Skin epidermis (tissue), 12 donors: ENCODE data around the gene ARHGEF25.
"Not testable (repeated sequence)": the region's sequence is repeated elsewhere in the genome, so short reads cannot be mapped to it uniquely, and the experiment has no call there.

Experiments
- H3K27ac ChIP-seq, 21 experiments: fragments of 200-600 bp; sonication (generic) in 11 of 21; one replicate each; pipeline ENCODE4 v1.5.0; 2020; ENCODE audit warnings: mild to moderate bottlenecking in 3 of 21, inconsistent platforms in 2 of 21, moderate library complexity in 2 of 21
- H3K4me3 ChIP-seq, 7 experiments: fragments of 200-600 bp; sonication (generic) in 2 of 7; one replicate each; pipeline ENCODE4 v1.5.0; 2020; ENCODE audit warnings: inconsistent platforms in 2 of 7, mild to moderate bottlenecking in 2 of 7, moderate library complexity in 1 of 7

The ARHGEF25 gene

DNA sequence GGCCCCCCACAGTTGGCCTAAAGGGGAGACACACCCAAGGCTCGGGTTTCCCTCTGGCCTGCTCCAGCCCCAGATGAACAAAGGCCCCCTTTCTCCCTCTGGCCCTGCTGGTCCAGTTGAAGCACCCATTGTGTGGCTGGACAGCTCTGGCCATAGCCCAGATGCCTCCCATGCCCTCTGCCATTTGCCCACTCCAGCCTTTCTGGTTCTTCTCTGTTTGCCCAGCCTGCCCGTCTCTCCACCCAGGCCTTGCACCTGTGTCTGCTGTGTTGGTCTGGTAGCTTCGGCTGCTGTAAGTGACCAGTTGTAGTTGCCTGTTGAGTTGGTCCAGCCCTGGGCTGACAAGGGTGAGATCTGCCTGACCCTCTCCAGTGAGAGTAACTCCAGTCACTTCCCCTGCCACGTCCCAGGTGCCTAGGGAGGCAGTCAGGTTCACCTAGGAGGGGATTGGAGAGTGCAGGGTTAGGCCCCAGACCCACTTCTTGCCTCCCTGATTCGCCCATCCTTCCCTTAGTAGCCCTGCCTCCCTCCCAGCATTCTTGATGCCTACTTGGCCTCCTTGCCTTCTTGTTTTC is 18.7 kb downstream of the ARHGEF25 start:
- Histone ChIP-seq H3K4me3 (no peak overlapping the region), H3K27ac (no peak overlapping the region)

DNA sequence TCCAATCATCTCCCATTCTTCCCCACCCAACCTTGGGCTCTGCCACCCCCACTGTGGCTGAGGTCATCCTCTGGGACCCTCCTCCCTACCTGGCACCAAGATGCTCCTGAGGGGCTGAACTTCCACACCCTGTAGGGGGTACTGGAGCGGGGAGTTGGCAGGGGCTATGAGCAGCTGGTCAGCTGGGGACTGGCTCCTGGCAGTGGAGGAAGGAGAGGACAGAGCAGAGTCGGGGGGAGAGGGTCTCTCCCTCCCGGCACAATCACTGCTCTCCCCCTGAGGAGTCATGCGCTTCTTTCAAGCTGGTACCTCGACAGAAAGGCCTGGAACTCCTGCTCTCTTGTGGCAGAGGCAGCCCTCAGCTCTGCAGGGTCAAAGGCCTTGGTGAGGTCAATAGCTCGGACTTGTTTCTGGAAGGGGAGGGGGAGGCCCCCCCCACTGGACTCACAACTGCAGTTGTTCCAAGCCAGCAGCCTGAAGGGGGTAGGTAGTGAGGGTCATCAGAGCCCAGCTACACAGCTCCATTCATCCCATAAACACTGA is 19.7 kb downstream of the ARHGEF25 start:
- Histone ChIP-seq H3K27ac (no peak overlapping the region), H3K4me3 (no peak overlapping the region)

DNA sequence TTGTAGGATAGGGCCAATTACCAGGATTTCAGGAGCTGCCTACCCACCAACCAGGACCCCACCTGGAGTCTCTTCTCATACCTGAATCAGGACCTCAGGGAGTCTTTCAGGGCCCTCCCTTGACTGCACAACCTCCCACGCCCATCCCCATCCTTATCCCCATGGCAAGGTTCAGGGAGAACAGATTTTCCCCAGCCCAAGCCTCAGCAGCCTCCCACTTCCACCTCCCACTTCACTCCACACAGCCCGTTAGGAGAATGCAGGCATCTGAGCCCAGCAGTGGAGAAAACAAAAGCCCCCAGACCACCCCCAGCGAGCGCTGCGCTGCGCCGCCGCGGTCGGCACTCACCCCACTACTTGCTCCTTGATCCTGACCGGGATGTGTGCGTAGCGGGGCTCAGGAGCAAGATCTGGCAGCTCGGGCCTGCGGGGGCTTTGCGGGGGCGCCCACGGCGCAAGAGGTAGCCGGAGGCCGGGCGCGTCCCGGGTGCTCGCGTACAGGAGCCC is 20.4 kb downstream of the ARHGEF25 start:
- no peak overlapping the region for H3K27ac ChIP-seq

GRCh38 chr12:57632073-57632957 is 21.1 kb downstream of the ARHGEF25 start:
- H3K27ac ChIP-seq, result peak overlapping the region in 2 of 21 experiments; percentile 10 to 31
- peak overlapping the region; percentile 23 to 48 (median 36) for H3K4me3 ChIP-seq

More for the DNA sequence above, 20.4 kb downstream of the ARHGEF25 start:
- peak overlapping the region in 4 of 7 experiments; percentile 25 to 48 (median 40) for H3K4me3 ChIP-seq

DNA sequence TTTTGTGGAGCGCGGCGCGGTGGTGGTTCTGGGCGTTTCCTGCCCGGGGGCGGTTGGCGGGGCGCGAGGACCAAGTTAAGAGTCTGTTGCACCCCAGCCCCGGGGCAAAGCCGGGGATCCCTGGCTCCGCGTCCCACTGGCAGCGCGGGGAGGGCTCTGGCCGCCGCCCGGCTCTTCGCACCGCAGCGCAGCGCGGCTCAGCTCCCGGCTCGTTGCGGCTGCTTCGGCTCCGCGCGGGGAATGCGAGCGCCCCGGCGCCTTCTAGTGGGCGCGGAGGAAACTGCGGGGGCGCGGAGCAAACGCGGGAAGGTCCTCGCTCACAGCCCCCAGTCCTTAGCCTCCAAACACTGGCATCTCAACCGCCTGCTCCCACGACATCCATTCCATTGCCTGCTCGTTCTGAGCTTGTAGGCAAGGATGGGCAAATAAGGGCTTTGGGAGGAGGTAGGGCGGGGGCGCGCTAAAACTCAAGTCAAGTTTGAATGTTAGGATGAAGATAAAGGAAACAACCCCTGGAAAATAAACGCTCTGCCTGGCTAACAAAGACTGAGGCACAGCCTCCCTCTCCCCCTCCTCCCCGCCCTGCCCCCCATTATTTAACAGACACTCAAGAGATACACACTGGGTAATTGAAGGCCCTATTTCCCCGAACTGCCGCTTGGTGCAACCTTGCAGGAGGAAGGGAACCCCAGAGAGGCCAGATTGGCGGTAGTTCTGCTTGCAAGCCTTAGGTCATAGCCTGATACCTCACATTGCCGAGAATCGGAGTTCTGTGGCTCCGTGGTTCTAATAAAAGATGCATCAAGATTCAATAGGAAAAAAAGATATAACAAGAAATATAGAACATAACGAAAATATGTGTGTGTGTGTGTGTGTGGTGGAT is 22.0 kb downstream of the ARHGEF25 start, which contains the start of gene B4GALNT1:
Gene B4GALNT1, minus strand, starts transcription at position 244 of the 883 bp plus-strand sequence. CDS start 1,069 bp downstream, outside the sequence.
- H3K4me3 ChIP-seq, result peak within 1 kb of the TSS; percentile 23 to 48 (median 36)
- H3K27ac ChIP-seq, result peak within 1 kb of the TSS in 2 of 21 experiments; percentile 10 to 31

GRCh38 chr12:57636731-57637130 is 25.5 kb downstream of the ARHGEF25 start:
- H3K4me3 ChIP-seq, H3K27ac ChIP-seq: not testable (repeated sequence)

DNA sequence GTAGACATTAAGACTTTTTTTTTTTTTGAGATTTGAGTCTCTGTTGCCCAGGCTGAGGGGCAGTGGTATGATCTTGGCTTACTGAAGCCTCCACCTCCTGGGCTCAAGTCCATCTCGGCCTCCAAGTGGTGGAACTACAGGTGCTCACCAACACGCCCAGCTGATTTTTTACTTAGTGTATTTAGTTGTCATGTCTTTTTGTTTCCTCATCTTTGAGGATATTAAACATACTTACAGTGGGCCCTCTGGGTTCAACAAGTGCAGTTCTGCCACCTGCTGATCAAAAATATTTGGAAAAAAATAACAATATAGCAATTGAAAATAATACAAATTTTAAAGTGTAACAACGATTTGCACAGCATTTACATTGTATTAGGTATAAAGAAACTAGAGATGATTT is 26.1 kb downstream of the ARHGEF25 start:
- Histone ChIP-seq H3K27ac (no peak overlapping the region), H3K4me3 (no peak overlapping the region)

- H3K27ac ChIP-seq, result no peak overlapping the region
Observed at GRCh38 chr12:57638096-57638495, 26.9 kb downstream of the ARHGEF25 start.

DNA sequence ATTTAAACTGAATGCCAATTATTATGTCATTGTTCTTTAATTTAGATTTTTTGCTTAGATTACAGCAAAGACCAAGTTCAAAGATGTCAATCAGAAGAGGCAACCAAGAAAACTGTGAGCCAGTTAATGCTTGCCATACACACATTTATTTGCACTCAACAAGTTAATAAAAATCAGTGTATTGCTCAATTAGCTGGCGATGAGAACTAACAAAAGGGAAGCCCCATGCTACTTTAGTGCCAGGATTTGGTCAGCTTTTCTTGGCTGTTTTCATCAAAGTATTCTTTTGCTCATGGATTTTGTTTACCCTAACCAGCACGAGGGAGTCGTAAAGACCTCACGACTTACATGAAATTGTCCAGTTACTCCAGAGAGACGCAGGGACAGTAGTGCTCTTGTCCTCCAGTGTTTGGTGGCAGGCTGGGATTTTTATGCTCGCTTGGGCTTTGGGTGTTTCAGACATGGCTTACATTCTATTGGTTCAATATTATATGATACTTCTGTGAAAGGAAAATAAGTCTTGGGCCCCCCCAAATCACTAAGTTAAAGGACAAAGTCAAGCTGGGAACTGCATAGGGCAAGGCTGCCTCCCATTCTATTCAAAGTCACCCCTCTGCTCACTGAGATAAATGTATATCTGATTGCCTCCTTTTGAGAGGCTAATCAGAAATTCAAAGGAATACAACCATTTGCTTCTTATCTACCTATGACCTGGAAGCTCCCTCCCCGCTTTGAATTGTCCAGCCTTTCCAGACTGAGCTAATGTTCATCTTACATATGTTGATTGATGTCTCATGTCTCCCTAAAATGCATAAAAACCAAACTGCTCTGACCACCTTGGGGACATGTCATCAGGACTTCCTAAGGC is 29.2 kb downstream of the ARHGEF25 start:
- H3K27ac ChIP-seq, result no peak overlapping the region
- H3K4me3 ChIP-seq, result no peak overlapping the region

More at GRCh38 chr12:57638096-57638495, 26.9 kb downstream of the ARHGEF25 start:
- no peak overlapping the region for H3K4me3 ChIP-seq

GRCh38 chr12:57641699-57642442 is 30.6 kb downstream of the ARHGEF25 start:
- no peak overlapping the region for H3K27ac ChIP-seq

DNA sequence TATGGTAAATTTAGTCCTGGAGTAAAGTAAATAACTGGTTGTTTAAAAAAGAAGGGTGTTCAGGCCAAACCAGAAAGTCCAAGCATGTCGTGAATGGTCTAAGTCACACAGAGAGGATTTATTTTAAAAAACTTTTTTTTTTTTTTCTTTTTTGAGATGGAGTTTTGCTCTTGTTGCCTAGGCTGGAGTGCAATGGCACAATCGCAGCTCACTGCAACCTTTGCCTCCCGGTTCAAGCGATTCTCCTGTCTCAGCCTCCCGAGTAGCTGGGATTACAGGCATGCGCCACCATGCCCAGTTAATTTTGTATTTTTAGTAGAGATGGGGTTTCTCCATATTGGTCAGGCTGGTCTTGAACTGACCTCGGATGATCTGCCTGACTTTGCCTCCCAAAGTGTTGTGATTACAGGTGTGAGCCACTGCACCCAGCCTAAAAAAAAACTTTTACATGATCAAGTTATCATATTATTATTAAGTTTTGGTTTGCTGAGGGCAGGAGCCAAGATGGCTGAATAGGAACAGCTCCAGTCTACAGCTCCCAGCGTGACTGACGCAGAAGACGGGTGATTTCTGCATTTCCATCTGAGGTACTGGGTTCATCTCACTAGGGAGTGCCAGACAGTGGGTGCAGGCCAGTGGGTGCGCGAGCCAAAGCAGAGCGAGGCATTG is 34.9 kb downstream of the ARHGEF25 start:
- not testable (repeated sequence) for H3K4me3 ChIP-seq, H3K27ac ChIP-seq

More at GRCh38 chr12:57641699-57642442, 30.6 kb downstream of the ARHGEF25 start:
- no peak overlapping the region for H3K4me3 ChIP-seq

GRCh38 chr12:57646659-57647049 is 35.4 kb downstream of the ARHGEF25 start:
- not testable (repeated sequence) for H3K27ac ChIP-seq, H3K4me3 ChIP-seq

DNA sequence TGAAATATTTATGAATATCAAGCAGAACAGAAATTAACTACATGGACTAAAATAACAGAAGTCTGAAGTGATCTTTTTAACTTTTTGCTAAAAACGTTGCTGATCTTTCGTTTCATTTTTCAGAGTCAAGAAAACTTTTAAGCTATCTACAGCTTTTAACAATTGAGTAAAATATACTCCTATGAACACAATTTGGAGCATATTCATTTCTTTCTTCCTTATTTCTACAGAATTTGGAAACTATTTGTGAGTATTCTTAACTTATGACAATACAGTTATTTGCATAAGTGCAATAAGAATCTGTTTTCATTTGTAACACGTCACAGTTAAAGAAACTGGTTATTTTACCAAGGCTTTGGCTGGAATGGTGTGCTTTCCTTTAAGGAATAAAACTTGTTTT is 42.8 kb downstream of the ARHGEF25 start:
- Histone ChIP-seq H3K4me3 (no peak overlapping the region), H3K27ac (no peak overlapping the region)

- H3K27ac ChIP-seq, result no peak overlapping the region
- no peak overlapping the region for H3K4me3 ChIP-seq
Observed at GRCh38 chr12:57655541-57656240, 44.5 kb downstream of the ARHGEF25 start.

DNA sequence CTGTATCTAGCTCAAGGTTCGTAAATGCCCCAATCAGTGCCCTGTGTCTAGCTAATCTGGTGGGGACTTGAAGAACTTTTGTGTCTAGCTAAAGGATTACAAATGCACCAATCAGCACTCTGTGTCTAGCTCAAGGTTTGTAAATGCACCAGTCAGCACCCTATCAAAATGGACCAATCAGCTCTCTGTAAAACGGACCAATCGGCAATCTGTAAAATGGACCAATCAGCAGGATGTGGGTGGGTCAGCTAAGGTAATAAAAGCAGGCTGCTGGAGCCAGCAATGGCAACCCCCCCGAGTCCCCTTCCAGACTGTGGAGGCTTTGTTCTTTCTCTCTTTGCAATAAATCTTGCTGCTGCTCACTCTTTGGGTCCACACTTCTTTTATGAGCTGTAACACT is 45.2 kb downstream of the ARHGEF25 start:
- not testable (repeated sequence) for H3K4me3 ChIP-seq, H3K27ac ChIP-seq

DNA sequence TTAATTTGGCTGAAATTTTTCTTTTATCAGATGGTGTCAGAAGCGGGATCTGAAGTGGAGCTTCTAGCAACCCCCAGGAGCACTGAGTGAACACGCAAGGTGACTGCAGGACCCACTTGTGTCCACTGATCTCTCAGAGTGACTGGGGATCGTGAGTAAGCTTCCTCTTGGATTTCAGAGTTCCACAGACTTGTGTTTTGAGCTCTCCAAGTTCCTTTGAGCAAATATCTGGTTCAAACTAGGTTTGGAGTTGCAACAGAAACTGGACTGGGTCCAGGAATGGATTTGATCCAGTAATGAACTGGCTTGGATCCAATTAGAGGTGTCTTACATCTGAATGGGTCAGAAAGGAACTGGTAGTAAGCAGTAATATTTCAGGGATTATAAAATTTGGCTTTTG is 46.5 kb downstream of the ARHGEF25 start:
- no peak overlapping the region for H3K4me3 ChIP-seq
- H3K27ac ChIP-seq, result no peak overlapping the region

DNA sequence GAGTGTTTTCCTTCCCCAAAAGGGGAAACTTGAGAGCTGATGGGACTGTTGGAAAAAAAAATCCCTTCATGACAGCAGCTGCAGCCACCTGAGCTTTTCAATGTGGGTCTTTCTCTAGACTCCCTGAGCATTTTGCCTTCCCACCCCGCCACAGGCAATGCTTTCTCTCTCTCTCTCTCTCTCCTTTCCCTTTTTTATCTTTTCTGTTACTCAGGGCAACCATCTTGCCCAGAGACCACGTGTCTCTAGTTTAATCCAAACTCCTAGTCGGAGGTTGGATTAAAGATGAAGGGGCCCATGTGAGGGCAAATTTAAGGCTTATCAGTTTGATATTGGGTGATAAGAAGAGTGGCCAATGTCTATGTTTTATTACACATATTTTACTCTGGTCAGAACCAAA is 47.7 kb downstream of the ARHGEF25 start:
- Histone ChIP-seq H3K27ac (no peak overlapping the region), H3K4me3 (no peak overlapping the region)
